ENCODE data around the gene SLC35E1.
A peak's percentile ranks its signal among the peaks of the same experiment; 100 is the strongest.

SLC35E1 gene

GRCh38 chr19:16599655-16600346 lies 27.6 kb upstream of the SLC35E1 start:
- Histone ChIP-seq H3K27ac (no peak overlapping the region), H3K4me3 (no peak overlapping the region)

- H3K4me3 ChIP-seq = no peak overlapping the region
Measured at GRCh38 chr19:16598848-16599247, 26.6 kb upstream of the SLC35E1 start.

DNA sequence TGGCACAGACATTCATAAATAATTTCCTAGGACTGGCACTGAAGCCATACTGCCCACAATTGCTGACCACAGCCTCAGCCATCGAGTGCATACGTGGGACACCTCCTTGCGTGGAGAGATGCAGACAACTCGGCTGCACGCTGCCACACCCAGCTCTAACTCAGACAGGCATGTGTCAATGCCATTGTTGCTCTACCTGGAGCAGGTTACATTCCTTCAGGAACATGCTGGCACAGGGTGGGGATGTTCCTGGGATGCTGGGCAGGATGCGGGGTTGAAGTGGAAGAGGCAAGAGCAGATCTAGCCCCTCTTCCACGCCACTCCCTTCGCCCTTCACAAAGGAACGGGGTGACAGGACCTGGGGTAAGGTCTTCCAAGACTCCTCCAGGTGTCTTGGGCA lies 24.2 kb upstream of the SLC35E1 start:
- no peak overlapping the region for H3K4me3 ChIP-seq
- no peak overlapping the region for H3K27ac ChIP-seq

More at GRCh38 chr19:16598848-16599247, 26.6 kb upstream of the SLC35E1 start:
- peak overlapping the region in 1 of 21 experiments; percentile 26 for H3K27ac ChIP-seq

GRCh38 chr19:16595097-16595496 lies 22.9 kb upstream of the SLC35E1 start:
- no peak overlapping the region for H3K4me3 ChIP-seq
- H3K27ac ChIP-seq = peak overlapping the region in 6 of 21 experiments; percentile 0 to 75 (median 32)

- no peak overlapping the region for H3K4me3 ChIP-seq
- peak overlapping the region in 7 of 21 experiments; percentile 0 to 75 (median 38) for H3K27ac ChIP-seq
Measured at GRCh38 chr19:16594681-16595091, 22.5 kb upstream of the SLC35E1 start.

DNA sequence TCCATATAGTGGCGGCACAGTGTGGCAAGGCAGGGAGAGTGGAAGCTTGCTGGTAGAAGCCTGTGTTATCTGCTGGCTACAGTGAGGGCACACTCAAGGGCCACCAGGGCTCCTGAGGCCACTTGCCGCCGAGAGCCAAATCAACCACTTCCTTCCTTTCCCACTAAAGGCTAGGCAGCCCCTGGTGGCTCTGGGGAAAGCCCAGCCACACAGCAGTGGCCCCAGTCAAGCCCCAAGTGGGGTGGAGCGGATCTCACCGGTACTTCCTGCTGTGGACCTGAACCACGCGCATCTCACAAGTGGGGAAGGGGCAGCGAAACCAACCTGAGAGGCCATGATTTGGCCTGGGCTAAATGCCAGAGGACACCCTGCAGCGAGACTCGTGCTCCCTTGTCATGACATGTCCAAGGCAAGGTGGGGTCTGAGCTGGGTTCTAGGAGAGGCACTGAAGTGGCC lies 21.9 kb upstream of the SLC35E1 start:
- H3K27ac ChIP-seq = peak overlapping the region in 9 of 21 experiments; percentile 0 to 75 (median 50)
- H3K4me3 ChIP-seq = no peak overlapping the region

DNA sequence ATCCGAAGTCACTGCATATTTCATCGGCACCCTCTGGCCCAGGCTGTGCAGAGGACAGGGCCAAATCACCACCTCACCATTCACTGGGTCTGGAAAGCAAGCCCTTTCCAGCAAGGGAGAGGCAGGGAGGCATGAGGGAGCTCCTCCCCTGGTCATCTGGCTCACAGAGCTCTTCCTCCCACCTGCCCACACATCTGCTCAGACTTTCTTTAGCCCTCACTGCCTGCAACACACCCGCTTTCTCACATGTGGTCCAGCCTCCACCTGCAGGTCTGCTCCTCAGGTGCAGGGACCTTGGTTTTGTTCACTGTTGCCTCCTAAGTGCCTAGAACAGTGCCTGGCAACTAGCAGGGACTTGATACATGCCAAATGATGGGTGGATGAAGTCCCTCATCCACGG lies 21.0 kb upstream of the SLC35E1 start:
- Histone ChIP-seq H3K4me3 (no peak overlapping the region), H3K27ac (no peak overlapping the region)

DNA sequence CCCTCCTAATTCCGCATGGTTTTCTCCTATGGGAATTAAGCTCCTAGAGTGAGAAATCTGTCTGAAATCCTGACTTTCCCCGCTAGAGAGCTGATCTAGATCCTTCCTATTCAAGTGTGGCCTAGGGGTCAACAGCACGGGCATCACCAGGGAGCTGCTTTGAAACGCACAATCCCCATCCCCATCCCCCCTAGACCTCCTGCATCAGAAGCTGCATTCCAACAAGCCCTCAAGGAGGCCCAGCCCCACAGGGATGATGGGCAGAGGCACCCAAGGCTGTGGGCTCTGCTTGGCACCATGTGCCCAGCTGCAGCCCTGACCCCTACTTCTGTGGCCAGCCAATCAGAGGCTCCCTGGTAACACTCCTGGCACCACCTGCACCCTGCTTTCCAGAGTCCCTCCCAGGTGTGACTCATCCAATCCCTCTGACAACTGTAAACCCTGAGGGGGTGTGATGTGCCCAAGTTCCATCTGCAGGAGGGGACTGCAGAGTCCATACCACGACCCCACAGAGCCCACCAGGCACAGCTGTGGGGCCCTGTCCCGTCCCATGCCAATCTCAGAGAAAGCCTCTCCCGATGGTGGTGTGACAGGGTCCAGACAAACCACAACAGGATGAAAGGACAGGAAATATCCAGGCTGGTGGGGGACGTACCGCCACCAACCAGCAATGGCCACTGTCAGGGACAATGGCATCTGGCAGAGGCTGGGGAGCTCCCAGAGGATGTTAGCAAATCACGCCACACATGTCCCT lies 19.8 kb upstream of the SLC35E1 start:
- H3K27ac ChIP-seq = no peak overlapping the region
- no peak overlapping the region for H3K4me3 ChIP-seq

GRCh38 chr19:16590876-16591802 lies 18.9 kb upstream of the SLC35E1 start:
- Histone ChIP-seq H3K4me3 (no peak overlapping the region), H3K27ac (no peak overlapping the region)

GRCh38 chr19:16589917-16590316 lies 17.7 kb upstream of the SLC35E1 start:
- Histone ChIP-seq H3K27ac (no peak overlapping the region), H3K4me3 (no peak overlapping the region)

DNA sequence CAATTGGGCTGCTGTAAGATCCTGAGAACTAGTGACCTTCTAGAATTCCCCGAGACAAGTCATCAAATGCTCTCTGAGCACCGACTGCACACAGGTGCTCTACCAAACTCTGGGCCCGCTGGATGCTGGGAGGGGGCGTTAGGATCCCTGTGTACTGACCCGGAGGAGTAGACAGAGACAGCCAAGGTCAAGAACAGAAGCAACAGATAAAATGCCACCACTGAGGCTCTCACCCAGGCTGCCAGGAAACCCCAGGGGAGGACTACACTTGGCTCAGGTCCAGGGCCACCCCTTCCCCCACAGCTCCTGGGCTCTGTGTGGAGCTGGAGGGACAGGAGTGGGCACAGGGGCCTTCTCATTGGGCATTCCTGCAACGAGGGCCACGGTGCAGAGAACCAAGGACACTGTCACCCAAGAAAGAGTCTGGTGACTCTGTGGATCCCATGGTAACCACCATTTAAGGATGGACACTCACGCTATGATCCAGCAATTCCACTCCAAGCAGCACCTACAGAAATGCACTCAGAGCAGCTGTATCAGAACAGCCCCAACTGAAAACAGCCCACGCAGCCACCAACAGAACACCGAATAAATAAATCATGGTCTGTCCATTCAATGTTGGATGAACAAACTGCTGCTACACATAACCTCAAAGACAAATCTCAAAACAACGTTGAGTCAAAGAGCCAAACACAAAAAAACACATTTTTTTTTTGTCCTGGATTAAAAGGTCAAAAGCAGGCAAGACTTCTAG lies 16.8 kb upstream of the SLC35E1 start:
- peak overlapping the region in 1 of 7 experiments; percentile 8 for H3K4me3 ChIP-seq
- H3K27ac ChIP-seq = peak overlapping the region in 5 of 21 experiments; percentile 29 to 93 (median 86)

DNA sequence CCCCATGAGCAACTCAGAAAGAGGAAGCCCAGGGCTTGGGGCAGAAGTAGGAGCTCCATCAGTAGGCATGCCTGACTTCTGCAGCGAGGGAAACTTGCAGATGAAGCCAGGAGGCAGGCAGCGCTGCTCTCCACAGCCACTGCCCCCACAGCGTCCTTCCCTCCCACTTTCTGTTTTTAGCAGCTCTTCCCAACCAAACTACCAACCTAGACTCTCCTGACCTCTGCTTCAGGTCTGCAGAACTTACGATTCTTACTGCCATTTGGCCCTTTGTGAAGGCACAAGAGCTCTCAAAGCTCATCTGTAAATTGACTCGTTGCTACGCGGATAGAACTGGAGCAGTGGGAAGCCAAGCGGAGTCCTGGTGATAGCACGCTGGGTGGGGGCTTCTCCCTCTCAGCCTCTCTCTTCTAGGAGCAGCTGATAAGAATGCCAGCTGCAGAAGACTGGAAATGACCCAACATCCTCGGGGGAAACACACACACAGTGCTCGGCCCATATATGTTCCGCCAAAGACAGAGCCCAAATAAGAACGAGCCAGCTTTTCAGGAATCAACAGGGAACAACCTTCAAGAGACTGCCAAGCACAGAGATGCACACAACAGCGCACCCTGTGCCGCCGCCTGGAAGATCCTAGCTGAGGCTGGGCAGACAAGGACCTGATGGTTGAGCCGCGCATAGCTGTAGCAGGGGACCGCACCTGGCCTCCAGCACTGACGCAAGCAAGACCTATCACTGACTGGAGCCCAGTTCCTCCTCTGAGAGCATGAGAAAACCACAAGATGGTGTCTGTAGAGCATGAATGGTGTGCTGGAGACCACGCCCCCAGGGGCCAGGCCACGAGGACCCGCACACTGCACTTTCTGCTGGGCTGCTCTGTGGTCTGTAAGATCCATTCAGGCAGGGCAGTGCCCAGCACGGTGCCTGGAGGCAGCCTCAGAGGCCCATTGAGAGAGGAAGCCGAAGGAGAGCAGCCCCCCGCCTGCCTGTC lies 15.9 kb upstream of the SLC35E1 start:
- peak overlapping the region in 19 of 21 experiments; percentile 14 to 95 (median 71) for H3K27ac ChIP-seq
- H3K4me3 ChIP-seq = peak overlapping the region in 4 of 7 experiments; percentile 4 to 16 (median 9)

DNA sequence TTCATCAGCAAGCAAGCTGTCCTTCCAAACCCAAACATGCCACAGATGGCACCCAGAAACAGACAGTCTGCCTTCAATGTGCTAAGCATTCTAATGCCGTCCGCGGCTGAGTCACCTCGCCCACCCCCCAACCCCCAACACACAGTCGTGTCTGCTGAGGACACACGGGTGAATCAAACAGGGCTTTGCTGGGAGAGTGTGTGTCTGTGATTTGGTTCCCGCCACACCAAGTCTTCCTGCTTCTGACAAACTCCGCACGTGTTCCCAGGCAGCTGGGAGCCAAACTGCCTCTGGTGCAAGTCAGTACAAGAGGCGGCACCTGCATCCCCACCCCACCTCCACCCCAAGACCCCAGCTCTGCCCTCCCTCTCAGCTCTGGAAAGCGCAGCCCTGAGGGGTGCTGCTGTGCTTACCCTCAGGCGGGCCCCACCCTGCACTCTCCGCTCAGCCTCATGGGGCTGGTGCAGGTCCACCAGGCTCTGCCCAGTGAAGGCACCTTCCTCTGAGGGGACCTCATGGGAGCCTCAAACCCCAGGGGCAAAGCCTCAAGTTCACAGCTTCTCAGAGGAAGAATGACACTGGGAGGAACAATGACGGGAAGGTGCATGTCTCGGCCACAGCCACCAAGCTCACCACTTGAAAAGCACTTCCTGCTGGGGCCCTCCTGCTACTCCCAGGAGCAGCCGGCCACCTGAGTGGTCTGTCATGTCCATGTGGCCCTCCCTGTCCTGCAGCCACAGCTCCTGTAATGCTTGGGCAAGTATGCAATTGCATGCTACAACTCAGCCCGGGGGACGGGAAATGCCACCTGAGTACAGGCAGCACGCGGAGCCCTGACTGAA lies 15.0 kb upstream of the SLC35E1 start:
- H3K27ac ChIP-seq = peak overlapping the region in 20 of 21 experiments; percentile 14 to 95 (median 70)
- H3K4me3 ChIP-seq = peak overlapping the region in 4 of 7 experiments; percentile 4 to 16 (median 9)

- H3K4me3 ChIP-seq = peak overlapping the region in 1 of 7 experiments; percentile 8
Measured at GRCh38 chr19:16586477-16586871, 14.3 kb upstream of the SLC35E1 start.

DNA sequence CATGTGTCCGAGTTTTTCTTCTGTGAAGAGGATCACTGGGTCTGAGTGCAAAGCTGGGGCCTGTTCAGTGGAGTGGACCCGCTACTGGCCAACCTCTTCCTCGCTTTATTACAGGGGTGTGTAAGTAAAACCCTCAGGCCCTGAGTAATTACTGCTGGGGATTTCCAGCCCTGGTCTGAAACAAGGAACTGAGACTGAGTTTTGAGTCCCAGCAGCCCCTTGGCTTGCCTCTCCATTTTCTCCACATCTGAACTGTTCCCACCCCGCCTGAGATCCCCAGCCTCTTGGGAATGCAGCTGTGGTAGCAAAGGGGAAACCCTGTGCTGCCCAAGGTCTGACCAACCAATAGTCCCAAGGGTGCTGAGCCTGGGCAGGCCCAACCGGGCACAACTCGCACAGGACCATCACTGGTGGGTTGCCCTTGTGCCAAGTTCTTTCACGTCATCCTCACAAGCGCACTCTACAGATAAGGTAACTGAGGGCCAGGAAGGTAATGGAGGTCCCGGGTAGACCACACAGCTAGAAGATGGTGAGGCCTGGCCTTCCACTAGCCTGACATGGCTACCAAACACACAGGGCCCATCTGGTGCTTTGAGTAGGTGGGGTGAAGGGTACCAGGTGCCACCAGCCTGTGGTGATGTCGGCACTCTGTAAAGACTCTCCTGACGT lies 13.7 kb upstream of the SLC35E1 start:
- H3K4me3 ChIP-seq = no peak overlapping the region

More at GRCh38 chr19:16586477-16586871, 14.3 kb upstream of the SLC35E1 start:
- H3K27ac ChIP-seq = peak overlapping the region in 19 of 21 experiments; percentile 33 to 95 (median 74)

DNA sequence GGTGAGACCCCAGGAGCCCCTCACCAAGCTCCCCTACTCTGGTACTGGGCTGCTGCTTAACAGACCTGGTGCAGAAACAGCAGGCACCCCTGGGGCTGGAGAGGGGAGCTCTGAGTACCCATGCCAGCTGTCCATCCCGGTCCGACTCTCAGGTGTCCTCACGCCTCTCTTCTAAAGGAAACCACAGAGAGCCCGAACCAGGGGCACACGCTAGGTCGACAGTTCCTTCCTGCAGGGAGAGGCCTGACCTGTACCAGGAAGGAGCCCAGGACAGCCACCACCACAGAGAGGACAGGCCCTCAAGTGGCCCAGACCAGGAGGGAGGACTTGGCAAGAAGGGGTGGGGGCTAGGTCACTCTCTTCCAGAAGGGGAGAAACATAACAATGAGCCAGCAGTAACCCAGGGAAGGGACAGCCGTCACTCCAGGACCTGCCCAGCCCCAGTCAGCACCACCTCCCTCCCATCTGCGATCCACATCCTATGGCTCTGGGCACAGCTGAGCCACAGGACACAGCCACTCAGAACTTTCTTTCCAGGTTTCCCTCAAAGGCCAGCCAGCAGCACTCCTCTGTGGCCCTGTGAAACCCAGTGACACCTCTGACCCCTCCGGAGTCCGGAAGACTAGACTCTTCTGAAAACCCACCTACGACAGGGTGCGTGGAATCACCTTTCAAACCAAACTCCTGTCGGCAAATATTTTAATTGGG lies 13.0 kb upstream of the SLC35E1 start:
- peak overlapping the region; percentile 0 to 27 (median 15) for H3K4me3 ChIP-seq
- peak overlapping the region in 20 of 21 experiments; percentile 32 to 95 (median 75) for H3K27ac ChIP-seq

More for the DNA sequence above, 13.7 kb upstream of the SLC35E1 start:
- peak overlapping the region in 20 of 21 experiments; percentile 33 to 95 (median 74) for H3K27ac ChIP-seq
